Cerebellar cortex (tissue), 1 donor: ENCODE results near the gene AGAP1.

Experiments
- DNase-seq: peaks from one replicate; pipeline ENCODE4 v3.0.0-alpha.2; 2015; ENCODE audit warnings: low spot score

AGAP1 gene

DNA sequence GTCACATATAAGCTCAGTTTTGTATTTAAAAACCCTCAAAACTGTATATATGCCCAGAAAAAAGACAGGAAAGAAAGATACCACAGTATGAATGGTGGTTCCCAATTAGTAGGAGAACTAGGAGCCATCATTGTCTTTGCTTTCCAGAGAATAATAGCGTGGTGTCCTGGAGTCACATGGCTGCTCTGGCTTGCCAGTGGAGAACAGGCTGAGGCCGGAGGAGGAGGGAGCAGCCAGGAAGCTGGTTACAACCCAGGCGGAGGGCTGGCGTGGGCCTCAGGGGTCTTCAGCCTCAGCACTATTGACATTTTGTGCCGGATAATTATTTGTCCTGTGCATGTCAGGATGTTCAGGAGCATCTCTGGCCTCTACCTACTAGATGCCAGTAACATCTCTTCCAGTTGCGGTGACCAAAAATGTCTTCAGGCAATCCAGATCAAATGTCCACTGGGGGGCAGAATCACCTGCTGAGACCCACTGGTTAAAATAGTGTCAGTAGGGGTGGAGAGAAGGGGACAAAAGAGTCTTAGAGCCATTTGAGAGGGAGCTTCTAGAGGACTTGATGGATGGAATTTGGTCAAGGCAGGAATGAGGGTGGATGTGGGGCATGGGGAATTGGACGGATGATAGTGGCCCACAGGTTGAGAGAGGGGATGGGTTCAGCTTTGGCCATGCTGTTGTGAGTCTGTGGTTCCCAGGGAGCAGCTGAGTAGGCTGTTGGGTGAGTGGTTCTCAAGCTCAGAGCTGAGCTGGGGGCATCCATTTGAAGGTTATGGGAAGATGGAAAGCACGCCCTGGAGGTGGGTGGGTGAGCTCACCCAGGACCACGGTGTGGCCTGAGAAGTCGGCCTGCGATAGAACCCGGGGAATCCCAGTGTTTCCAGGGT lies 144.9 kb downstream of the AGAP1 start:
- no peak for DNase-seq

DNA sequence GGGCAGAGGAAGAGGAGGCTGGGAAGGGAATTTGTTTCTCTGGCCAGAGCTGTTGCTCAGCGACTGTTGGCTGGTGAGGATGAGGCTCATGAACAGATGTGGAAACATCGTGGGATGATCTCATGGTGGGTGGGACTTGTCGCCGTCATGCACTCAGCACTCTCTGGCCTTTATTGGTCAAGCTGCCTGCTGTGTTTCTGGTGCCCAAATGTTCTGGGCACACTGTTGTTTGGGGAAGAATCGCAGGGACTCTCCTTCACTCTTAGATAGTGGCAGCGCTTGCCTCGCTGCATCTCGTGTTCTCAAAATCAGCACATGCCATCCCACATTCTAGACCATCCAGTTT lies 145.6 kb downstream of the AGAP1 start:
- DNase-seq, result no peak

DNA sequence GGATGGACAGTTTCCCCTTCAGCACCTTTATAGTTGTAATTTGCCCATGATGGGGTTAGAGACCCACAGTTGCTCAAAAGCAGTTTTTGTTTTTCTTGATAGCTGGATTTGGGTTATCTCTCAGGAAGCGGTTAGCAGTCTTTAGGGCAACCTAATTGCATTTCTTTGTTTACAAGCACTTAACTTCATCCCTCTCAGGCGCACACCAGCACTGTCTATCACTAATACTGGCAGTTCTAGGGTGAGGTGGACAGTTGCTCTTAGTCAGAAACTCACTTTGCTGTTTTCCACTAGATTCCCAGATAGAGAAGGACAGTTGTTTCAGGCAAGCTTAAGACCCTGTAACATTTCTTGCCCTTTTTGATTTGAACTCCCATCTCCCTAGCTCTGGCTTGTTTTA lies 146.0 kb downstream of the AGAP1 start:
- DNase-seq, result no peak

DNA sequence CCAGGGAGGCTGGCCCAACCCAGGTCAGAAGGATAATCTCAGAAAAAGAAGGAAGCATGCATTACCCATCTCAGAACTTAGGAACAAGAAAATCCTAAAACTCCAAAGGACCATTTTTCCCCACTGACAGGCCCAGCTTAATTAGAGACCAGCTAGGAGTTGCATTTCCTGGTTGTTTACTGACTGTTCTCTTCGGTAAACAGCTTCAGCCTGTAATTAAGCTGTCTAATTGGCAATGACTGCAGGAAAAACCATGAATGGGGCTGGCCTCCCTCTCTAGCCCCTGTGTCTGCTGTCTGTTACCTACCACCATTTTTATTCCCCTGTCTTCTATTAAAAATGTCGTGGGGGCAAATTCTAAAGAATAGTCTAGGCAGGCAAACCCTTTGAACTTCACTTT lies 146.5 kb downstream of the AGAP1 start:
- no peak for DNase-seq

DNA sequence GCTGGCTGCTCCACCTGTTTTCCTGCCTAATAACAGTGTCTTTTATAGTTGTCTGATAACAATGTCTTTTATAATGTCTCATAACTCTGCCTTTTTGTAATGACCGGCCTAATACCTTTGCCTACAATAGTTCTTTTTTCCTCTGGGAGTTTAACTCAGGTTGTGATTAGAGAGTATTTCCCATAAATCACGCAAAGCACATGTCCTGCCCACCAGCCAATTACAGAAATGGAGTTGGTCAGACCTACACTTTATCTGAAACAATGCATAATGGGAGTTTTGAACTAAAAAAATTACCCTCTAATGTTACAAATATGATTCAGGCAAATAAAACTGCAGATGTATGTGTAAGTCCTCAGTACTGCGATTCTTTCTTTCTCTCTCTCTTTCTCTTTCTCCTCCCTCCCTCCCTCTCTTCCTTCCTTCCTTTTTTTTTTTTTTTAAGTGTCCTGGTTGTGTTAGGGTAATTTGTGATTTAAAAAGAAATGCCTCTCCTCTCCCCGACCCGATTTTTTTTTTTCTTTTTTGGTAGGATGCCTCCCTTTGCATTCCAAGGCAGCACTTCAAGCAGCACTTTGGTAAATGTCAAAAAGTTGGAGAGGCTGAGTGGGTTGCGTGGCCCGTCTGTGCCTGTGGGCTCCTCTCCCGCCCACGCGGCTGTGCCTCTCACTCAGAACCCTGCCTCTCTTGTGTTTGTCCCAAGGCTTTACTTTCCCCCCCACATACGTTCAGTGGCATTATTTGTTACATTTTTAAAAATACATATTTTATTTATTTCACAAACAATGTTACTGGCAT lies 147.3 kb downstream of the AGAP1 start:
- no peak for DNase-seq

DNA sequence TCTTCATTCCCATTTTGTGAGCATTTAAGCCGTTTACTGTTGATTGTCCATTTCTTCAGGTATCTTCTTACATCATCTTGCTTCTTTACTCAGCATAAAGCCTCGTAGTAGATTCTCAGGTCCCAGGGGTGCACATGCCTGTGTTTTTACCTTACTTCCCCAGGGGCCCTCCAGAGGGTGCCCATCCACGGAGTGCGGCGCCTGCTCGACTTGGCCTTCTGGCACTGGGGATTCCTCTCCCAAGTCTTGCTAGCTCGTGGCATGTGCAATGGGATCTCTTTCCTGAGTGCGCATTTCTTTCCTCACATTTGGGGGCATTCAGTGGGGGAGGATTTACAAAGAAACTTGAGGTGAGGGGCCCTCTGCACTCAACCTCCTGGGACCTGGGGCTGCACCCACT lies 148.1 kb downstream of the AGAP1 start:
- no peak for DNase-seq

DNA sequence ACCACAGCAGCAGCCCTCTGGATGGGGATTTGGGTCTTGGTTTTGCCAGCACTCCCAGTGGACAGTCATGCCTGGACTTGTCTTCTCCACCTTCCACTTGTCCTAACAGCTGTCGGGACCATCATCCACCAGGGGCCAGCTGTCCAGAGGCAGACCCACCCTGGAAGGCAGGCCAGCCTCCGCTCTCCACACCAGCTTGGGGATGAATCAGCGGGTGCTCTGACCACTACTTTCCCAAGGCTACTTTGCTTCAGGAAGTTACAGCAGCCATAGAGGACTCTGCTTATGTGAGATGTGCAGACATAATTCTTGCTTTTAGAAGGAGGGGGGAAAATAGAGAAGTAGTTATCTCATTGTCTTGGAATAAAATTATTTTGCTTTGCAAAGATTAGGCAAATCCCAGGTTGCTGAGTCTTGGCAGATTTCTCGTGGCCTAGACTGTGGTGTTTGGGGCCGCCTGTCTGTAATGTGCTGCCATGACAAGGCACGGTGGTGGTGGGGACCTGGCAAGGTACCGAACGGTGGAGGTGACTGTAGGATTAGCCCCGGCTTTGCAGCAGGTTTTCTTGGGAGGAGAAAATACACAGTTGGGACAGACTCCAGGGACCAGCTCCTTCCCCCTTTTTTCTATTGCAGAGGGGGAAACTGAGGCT lies 148.7 kb downstream of the AGAP1 start:
- DNase-seq, result no peak

DNA sequence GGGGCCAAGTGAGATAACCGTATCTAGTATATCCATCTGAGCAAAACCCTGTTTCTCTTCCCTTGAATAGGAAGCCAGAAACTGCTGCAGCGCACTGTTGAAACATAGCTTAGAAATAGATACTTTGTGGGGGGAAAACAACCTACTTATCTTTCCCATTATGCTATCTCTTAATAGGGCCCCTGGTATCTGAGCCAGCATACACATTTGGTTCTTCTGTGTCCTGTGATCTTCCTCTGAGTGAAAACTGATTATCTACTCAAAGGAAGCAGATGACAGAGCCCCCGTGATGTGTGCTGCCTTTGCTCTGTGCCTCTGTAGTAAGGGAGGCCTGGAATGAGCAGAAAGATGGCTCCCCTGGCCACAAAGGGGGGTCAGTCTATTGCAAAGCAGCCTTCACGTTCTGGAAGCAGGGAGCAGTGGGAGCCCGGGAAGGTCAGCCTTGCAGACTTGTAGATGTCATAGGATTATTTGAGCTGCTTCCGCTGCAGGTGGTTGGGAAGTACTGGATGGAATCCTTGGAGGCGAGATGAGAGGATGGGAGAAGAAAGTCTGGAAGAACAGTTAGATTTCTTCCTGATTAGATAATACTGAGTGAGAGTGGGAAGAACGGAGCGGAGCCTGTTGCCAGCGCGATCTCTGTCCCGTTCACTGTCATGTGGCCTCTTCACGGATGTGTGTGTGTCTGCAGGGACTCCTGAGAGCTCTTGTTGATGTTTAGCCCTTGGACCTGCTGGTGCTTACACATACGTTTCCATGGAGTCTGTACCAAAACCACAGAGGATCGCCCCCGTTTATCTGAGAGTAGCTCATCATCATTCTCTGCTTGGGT lies 150.1 kb downstream of the AGAP1 start:
- DNase-seq, result no peak

DNA sequence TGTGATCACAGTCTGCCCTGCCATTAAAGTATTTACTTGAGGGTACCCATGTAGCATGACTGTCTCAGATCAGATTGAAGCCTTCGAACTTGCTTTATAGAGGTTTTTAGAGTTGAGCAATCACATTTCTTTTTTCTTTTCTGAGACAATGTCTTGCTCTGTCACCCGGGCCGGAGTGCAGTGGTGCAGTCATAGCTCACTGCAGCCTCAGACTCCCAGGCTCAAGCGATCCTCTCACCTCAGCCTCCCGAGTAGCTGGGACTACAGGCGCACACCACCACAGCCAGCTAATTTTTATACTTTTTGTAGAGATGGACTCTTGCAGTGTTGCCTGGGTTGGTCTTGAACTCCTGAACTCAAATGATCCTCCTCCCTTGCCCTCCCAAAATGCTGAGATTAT lies 153.4 kb downstream of the AGAP1 start:
- DNase-seq, result no peak

DNA sequence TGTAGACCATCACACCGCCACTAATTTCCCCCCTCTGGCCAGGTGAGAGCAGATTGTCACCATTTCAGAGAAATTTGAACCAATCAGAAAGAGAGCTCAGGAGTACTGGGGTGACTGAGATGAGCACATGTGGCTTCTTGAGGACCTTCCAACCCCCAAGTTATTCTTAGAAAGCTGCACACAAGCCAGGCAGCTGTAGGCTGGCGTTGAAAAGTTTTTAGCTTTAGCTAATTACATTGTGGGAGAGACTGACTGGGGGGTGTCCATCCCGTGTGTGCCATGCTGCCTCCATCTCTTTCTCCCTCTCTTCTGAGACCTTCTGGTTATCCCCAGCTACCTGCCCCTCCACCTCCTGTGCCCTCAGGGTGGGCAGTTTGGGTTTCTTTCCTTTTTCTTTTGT lies 154.0 kb downstream of the AGAP1 start:
- no peak for DNase-seq

DNA sequence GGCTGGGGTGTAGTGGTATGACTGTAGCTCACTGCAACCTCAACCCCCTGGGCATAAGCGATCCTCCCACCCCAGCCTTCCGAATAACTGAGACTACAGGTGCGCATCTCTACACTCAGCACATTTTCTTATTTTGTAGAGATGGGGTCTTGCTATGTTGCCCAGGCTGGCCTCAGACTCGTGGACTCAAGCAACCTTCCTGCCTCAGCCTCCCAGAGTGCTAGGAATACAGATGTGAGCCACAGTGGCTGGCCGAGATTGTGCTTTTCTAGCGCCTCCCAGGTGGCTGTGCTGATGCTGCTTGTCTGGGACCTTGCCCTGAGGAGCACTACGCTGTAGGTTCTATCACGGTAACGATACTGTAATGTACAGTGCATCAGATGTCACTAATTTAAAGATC lies 155.6 kb downstream of the AGAP1 start:
- DNase-seq, result no peak

DNA sequence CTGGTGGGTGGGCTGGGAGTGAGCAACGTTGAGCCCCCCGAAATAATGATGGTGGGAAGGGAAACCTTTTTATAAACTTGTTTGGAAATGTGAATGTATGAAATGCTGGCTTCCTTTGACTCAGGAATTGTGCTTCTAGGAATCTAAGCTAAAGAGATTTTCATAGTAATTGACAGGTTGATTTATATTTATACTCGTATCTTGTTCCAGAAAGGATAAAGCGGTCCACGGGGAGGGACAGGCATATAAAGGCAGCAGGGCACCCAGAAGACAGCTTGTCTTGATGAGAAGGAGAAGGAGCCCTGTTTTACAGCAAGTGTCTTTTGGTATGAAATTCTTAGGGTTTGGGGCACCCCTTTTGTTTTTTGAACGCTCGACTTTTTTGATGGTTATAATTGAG lies 157.8 kb downstream of the AGAP1 start:
- no peak for DNase-seq

DNA sequence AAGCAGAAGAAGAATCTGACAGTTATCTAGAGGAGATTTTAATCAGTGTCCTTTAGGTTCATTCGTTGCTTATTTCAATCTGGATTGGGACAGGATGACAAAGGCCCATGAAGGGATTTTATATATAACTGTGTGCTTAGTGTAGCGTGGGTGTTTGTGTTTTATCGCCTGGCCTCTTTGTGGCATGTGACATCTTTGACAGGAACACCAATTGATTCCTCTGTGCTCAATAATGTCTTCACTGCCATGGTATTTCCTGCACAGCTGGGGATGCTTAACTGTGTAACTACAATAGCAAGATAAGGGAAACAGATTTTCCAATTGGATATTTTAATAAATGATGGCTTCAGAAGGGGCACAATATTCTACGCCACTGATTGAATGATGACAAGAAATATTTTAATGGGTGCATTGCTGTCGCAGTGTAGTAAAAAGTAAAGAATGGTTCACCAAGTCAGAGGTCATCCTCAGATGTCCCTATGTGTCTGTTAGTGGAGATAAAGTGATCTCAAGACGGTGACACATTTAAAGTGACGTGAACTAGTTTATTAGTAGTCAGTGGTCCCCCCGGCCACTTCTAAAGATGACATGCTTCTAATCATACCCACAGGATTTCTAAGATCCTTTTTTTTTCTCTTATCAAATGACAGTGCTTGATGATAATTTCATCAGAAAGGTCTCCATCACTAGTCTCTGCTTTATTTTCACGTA lies 160.4 kb downstream of the AGAP1 start:
- DNase-seq, result no peak

DNA sequence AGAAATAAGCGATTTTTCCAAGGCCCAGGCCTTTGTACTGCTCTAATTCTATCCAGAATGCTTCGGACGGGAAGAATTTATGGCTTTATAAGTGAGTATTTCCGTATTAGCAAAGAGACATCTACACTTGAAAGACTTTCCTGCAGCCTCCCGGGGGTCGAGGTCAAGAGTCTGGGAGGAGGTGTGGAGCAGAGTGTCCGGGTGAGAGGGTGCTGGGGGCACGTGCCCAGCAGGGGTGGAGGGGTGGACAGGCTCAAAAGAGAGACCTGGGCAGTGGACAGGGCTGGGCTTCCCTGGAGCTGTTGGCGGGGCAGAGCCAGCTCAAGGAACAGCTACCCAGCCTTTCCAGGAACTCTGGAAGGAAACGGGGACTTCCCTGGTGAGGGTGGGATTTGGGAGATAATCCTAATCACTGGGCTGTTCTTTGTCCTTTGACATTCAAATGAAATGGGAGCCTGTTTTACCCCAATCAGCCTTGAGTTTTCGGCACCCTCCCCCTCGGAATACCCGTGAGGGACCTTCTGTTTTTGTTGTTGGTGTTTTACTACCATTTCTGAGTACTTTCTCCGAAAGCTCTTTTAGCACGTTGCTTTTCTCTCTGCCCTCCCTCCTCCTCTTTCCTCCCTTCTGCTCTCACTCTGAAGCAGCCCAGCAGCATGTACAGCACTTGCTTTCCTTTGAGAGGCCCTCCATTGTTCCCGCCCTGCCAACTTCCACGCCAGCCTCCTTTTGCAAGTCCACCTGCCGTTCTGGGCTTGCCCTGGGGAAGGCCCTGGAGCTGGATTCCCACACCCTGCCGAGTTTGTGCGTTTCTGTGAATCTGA lies 164.7 kb downstream of the AGAP1 start:
- no peak for DNase-seq

DNA sequence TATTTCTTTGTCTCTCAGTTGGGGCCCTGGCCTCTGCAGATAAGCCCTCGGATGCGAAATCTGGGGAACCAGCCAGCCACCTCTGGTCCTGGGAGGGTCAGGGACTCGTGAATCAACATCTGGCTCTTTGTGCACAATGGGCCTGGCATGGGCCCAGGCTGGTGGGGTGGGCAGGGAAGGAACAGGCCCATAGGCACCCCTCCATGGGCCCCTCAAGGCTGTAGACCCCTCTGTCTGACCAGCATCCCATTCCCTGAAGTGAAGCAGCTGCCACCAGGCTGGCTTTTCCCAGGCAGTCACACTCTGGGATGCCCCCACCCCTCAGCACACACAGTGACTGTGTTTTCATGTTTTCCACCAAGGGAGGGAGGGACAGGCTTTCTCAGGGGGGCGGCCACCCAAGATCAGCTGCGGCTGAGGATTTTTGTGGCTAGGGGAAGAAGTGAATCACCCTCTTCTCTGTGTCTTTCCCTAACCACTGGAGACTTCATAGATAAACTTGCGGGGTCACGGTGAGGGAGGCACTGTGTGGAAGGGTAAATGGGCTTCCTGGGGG lies 166.0 kb downstream of the AGAP1 start:
- DNase-seq, result no peak

DNA sequence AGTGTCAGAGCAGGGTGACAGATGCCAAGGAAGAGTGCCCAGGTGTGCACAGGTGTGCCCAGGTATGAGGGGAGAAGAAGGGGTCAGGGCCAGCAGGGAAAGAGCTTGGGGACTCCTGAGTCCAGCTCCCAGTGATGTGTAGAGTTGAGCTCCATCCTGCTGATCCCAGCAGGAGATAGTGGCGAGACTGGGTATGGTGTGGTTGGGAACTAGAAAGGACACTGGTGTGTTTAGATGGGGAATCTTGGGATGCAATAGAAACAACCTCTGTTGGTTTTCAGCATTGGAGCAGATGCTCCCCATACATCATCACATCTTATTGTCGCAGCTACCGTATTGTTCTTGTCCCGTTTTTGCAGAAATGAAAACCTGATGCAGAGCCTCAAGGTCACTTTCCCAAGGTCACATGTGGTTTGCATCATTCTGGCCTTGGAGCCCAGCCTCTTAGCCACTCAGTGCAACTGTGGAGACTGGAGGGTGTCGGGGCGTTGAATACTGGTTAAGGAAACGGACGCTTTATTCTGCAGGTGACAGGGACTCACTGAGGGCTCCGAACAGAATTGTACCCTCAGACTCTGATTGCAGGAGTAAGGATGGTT lies 166.7 kb downstream of the AGAP1 start:
- DNase-seq, result no peak

DNA sequence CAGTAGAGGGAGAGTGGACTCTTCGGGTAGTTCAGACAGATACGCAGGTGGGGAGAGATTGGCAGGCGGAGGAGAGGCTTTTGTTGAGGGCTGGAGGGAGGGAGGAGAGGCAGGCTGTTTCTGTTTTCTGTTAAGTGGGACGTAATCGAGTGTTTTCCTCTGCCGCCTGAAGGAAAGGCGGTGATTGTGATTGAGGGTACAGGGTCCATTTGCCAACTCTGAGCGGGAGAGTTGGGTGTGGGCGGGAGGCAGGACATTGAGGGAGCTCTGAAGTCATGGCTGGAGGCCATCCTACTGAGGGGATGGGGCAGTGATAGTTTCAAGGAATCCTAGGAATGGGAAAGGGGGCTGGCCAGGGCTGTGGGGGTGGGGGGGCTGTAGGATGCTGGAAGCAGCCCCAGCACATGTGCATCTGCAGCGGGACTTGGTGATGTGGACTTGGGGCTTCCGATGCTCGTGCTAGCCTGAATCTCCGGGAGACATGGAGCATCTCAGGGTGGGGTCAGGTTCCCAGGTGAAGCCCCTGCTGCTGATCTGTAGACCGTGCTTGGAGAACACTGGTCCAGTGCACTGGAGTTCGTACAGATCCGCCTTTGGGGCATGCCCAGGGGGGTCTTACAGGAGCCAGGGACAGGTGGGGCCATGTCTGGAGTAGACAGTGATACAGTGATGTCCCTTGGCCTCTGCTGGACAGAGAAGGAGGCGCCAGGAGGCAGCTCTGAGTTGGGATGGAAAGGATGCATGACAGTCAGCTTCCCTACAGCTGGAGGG lies 167.5 kb downstream of the AGAP1 start:
- no peak for DNase-seq

DNA sequence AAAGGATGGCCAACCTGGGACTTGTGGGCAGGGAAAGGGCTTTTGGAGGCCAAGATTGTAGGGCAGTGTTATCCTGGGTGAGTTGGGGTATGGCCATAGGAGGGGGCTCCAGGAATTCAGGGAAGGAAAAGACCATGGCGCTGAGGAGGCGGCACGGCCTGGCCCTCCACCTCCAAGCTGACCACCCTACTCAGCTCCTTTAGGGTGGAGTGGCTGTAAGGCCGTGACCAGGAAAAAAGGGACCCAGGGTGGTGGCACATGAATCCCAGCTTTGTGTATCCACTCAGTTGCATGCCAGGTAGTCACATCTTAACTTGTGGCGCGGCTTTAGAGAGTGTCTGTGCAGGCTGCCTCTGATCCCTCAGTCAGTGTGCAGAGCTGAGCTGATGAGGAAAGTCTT lies 168.1 kb downstream of the AGAP1 start:
- no peak for DNase-seq

DNA sequence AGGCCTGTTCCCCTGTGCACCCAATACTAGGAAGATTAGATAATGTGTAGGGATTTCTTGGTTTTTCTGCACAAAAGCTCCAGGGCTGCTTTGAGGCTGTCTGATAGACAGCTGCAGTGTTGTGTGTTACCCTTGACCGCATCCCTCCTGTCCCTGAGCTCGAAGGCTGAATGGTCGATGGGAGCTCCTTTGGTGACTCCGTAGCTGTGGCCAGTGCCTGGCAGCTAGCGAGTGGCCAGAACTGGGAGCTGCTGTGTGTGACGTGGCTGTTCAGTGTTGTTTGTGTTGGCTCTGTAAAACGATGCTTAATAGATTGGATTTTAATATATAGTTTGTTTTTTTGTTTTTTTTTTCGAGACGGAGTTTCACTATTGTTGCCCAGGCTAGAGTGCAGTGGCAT lies 170.0 kb downstream of the AGAP1 start:
- DNase-seq, result no peak
